Hepatocyte (in vitro differentiated cells): Measurements from ENCODE around the gene CTSC. TPM values are rescaled to one million over a fixed set of nuclear protein-coding genes. Genes with fewer than 3 reads are reported as not detected.

ENCODE experiments used
- DNase-seq: peaks from one replicate; pipeline ENCODE4 v3.0.0-alpha.2; 2016; ENCODE audit warnings: low spot score
- H2AFZ ChIP-seq: fragments of 200-600 bp; sonication (generic); 2 replicates; pipeline ENCODE4 v1.6.0; 2016; ENCODE audit warnings: antibody characterized with exemption, mild to moderate bottlenecking
- H3K27ac ChIP-seq: fragments of 200-600 bp; sonication (generic); 2 replicates; pipeline ENCODE4 v1.5.1; 2016; ENCODE audit warnings: mild to moderate bottlenecking
- H3K27me3 ChIP-seq: fragments of 200-600 bp; sonication (generic); 2 replicates; pipeline ENCODE4 v1.6.1; 2016
- H3K36me3 ChIP-seq: fragments of 200-600 bp; sonication (generic); replicated peaks from 2 replicates; pipeline ENCODE4 v1.5.1; 2016; ENCODE audit warnings: low read depth; ENCODE audit not compliant: insufficient read depth
- H3K4me1 ChIP-seq: fragments of 200-600 bp; sonication (generic); 2 replicates; pipeline ENCODE4 v1.5.1; 2016; ENCODE audit warnings: mild to moderate bottlenecking, moderate library complexity; ENCODE audit not compliant: insufficient read depth
- H3K4me2 ChIP-seq: fragments of 200-600 bp; sonication (generic); 2 replicates; pipeline ENCODE4 v1.6.0; 2016
- H3K4me3 ChIP-seq: fragments of 200-600 bp; sonication (generic); 2 replicates; pipeline ENCODE4 v1.5.1; 2016; ENCODE audit warnings: mild to moderate bottlenecking
- H3K79me2 ChIP-seq: fragments of 200-600 bp; sonication (generic); 2 replicates; pipeline ENCODE4 v1.6.0; 2017; ENCODE audit warnings: mild to moderate bottlenecking
- H3K9me2 ChIP-seq: fragments of 200-600 bp; sonication (generic); replicated peaks from 2 replicates; pipeline ENCODE4 v1.6.0; 2017; ENCODE audit warnings: mild to moderate bottlenecking; ENCODE audit not compliant: insufficient read depth
- H3K9me3 ChIP-seq: fragments of 200-600 bp; sonication (generic); 2 replicates; pipeline ENCODE4 v1.5.1; 2016; ENCODE audit warnings: low read depth, mild to moderate bottlenecking
- H4K20me1 ChIP-seq: fragments of 200-600 bp; sonication (generic); 2 replicates; pipeline ENCODE4 v1.6.0; 2016; ENCODE audit warnings: mild to moderate bottlenecking; ENCODE audit not compliant: insufficient read depth, poor library complexity, severe bottlenecking
- CTCF ChIP-seq: fragments of 200-600 bp; sonication (generic); IDR thresholded peaks from 2 replicates; pipeline ENCODE4 v1.5.1; 2016; ENCODE audit warnings: antibody characterized with exemption, mild to moderate bottlenecking; ENCODE audit not compliant: poor library complexity
- EZH2 ChIP-seq: fragments of 200-600 bp; sonication (generic); IDR thresholded peaks from 2 replicates; pipeline ENCODE4 v1.6.1; 2016; ENCODE audit warnings: antibody characterized with exemption, mild to moderate bottlenecking, borderline replicate concordance
- EZH2phosphoT487 ChIP-seq: fragments of 200-600 bp; sonication (generic); IDR thresholded peaks from one replicate; pipeline ENCODE4 v1.6.1; 2018; ENCODE audit warnings: antibody characterized with exemption, mild to moderate bottlenecking, low read depth, moderate library complexity; ENCODE audit not compliant: unreplicated experiment, severe bottlenecking
- WGBS: methylation state at CpG from one replicate; pipeline ENCODE4 v1.1.6; 2016; ENCODE audit warnings: low lambda C conversion rate; ENCODE audit errors: missing lambda C conversion rate; 5-methylcytosine and 5-hydroxymethylcytosine counted together
- polyA plus RNA-seq: library from polyadenylated mRNA; unstranded; fragments of >200 nt; fragmentation: Nextera tagmentation; extraction: Ambion mirVana; gene quantifications from 2 replicates; pipeline ENCODE4 v1.2.1, GENCODE V29; 2016
- total RNA-seq: library from RNA; depleted of rRNA; stranded (reverse); fragments of >200 nt; gene quantifications from 2 replicates; pipeline ENCODE4 v1.2.3, GENCODE V29; 2014

CTSC gene
- total and polyA plus RNA-seq, 2 experiments from 2014 or later = 178 to 187 TPM

- no peaks in the 10 kb centered on the region for H3K9me3 ChIP-seq
- H3K27me3 ChIP-seq = no peaks in the 10 kb centered on the region
- H2AFZ ChIP-seq = no peak overlapping the region
- H3K4me1 ChIP-seq = peaks cover 5% of the 10 kb centered on the region
- H4K20me1 ChIP-seq = no peaks in the 10 kb centered on the region
- no peaks in the 10 kb centered on the region for H3K36me3 ChIP-seq
- TF ChIP-seq EZH2 (no peak), EZH2phosphoT487 (no peak), CTCF (no peak)
- no peak overlapping the region for H3K27ac ChIP-seq
- peak overlapping the region; percentile 36 for H3K4me2 ChIP-seq
- H3K79me2 ChIP-seq = no peaks in the 10 kb centered on the region
- H3K4me3 ChIP-seq = no peak overlapping the region
- 63% methylated on average over 3 of the region's 3 CpGs for WGBS
- no peaks in the 10 kb centered on the region for H3K9me2 ChIP-seq
- DNase-seq = no peak
Observed at GRCh38 chr11:88277349-88277915, 60.1 kb downstream of the CTSC start.

GRCh38 chr11:88275636-88276035 is 61.9 kb downstream of the CTSC start:
- no peak for DNase-seq
- Histone ChIP-seq H3K9me3 (no peaks in the 10 kb centered on the region), H3K27ac (no peak overlapping the region), H3K4me2 (no peak overlapping the region), H3K36me3 (no peaks in the 10 kb centered on the region), H3K4me3 (no peak overlapping the region), H3K79me2 (no peaks in the 10 kb centered on the region), H3K27me3 (no peaks in the 10 kb centered on the region), H3K4me1 (no peaks in the 10 kb centered on the region), H4K20me1 (no peaks in the 10 kb centered on the region), H3K9me2 (no peaks in the 10 kb centered on the region), H2AFZ (no peak overlapping the region)
- no peak for TF ChIP-seq EZH2phosphoT487
- no peak for TF ChIP-seq CTCF
- TF ChIP-seq EZH2 = no peak
- 75% methylated on average over 1 of the region's 1 CpG for WGBS

GRCh38 chr11:88266919-88267318 is 70.6 kb downstream of the CTSC start:
- 100% methylated on average over 1 of the region's 1 CpG for WGBS
- H4K20me1 ChIP-seq = no peaks in the 10 kb centered on the region
- no peaks in the 10 kb centered on the region for H3K9me3 ChIP-seq
- no peak overlapping the region for H3K27ac ChIP-seq
- no peak overlapping the region for H3K4me3 ChIP-seq
- no peak overlapping the region for H2AFZ ChIP-seq
- no peaks in the 10 kb centered on the region for H3K4me1 ChIP-seq
- H3K27me3 ChIP-seq = no peaks in the 10 kb centered on the region
- no peaks in the 10 kb centered on the region for H3K79me2 ChIP-seq
- H3K9me2 ChIP-seq = no peaks in the 10 kb centered on the region
- no peak for TF ChIP-seq CTCF
- TF ChIP-seq EZH2phosphoT487 = no peak
- no peak for TF ChIP-seq EZH2
- no peaks in the 10 kb centered on the region for H3K36me3 ChIP-seq
- no peak for DNase-seq
- H3K4me2 ChIP-seq = no peak overlapping the region

- no peaks in the 10 kb centered on the region for H3K4me1 ChIP-seq
- DNase-seq = no peak
- H3K9me2 ChIP-seq = no peaks in the 10 kb centered on the region
- H3K4me2 ChIP-seq = no peak overlapping the region
- H3K4me3 ChIP-seq = no peak overlapping the region
- TF ChIP-seq EZH2phosphoT487 (no peak), CTCF (no peak), EZH2 (no peak)
- H3K9me3 ChIP-seq = no peaks in the 10 kb centered on the region
- no peak overlapping the region for H2AFZ ChIP-seq
- H3K79me2 ChIP-seq = no peaks in the 10 kb centered on the region
- no peaks in the 10 kb centered on the region for H3K36me3 ChIP-seq
- no peak overlapping the region for H3K27ac ChIP-seq
- no peaks in the 10 kb centered on the region for H3K27me3 ChIP-seq
- H4K20me1 ChIP-seq = no peaks in the 10 kb centered on the region
Observed at GRCh38 chr11:88266157-88266556, 71.4 kb downstream of the CTSC start.
